PC-3 (cell line): ENCODE results near the gene WDR1.

ENCODE experiments used
- CTCF ChIP-seq: fragments of 300-600 bp; sonication (generic); conservative IDR thresholded peaks from 2 replicates; pipeline ENCODE4 v1.5.1; 2017; ENCODE audit warnings: antibody characterized with exemption, low read depth, mild to moderate bottlenecking, low read length
- EZH2phosphoT487 ChIP-seq: fragments of 300-600 bp; sonication (generic); IDR thresholded peaks from 2 replicates; pipeline ENCODE4 v1.6.1; 2018; ENCODE audit warnings: mild to moderate bottlenecking, antibody characterized with exemption, low read length, borderline replicate concordance

DNA sequence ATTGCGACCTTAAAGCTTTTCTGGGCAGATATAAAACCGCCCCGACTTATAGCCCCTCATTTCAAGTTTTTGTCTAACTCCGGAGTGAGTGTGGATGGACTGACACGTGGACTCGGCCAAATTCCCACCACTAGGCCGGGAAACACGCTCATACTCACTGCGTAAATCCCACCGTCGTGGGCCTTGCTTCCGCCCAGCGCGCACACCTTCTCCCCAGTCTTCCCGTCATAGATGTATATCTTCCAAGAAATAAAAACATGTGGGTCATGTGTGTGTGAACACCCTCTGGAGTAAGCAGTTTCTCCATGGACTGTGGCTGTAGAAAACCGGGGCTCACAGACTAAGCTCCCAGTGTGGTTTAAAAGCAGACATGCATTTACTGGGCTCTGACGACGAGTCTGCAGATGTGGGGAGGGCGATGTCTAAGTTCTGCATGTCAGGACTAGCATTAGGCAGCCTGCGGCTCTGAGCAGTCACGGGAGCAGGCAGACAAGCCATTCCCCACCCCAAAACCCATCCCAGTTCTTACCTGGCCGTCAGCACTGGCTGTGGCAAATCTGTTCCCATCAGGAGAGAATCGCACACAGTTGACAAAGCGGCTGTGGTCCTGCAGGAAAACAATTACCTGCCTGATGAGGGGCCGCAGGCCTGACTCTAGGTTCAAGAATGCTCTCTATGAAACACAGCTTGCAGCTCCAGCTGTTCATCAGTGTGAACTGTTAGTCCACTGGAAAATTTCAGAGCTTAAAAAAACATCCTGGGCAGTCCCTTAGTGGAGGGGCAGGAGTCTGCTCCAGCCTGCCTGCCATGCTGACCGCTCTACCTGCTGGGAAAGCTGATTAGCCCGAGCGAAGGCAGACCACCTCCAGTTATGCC, 28.2 kb downstream of the WDR1 start:
- TF ChIP-seq CTCF = no peak
- TF ChIP-seq EZH2phosphoT487 = no peak
